Adrenal gland (tissue), 12 donors: Measurements from ENCODE around the gene DEDD. TPM values are rescaled to one million over a fixed set of nuclear protein-coding genes. Genes with fewer than 3 reads are reported as not detected.

Experiments
- DNase-seq, 7 donors: peaks; one replicate each; pipeline ENCODE4 v3.0.0-alpha.2; 2019 to 2020
- H3K27ac ChIP-seq, 5 donors: fragments of 200-600 bp; sonication (generic) in 4 of 5; 1 replicate in 3 of 5; 2 replicates in 2 of 5; pipeline versions ENCODE4 v1.5.1 to v1.8.0; 2016 to 2020; ENCODE audit warnings: mild to moderate bottlenecking in 1 of 5
- H3K27me3 ChIP-seq: fragments of 200-600 bp; 2 replicates; pipeline ENCODE4 v1.8.0; 2021
- H3K36me3 ChIP-seq, 2 donors: fragments of 200-600 bp; replicated peaks in 1 of 2; 1 replicate in 1 of 2; 2 replicates in 1 of 2; pipeline versions ENCODE4 v1.5.1 to v1.8.0; 2018 to 2022
- H3K4me1 ChIP-seq, 2 donors: fragments of 200-600 bp; replicated peaks in 1 of 2; 1 replicate in 1 of 2; 2 replicates in 1 of 2; pipeline versions ENCODE4 v1.5.1 to v1.8.0; 2018 to 2021
- H3K4me3 ChIP-seq, 4 donors: fragments of 200-600 bp; sonication (generic) in 3 of 4; one replicate each; pipeline ENCODE4 v1.5.1; 2016 to 2018
- H3K9me3 ChIP-seq, 3 donors: fragments of 200-600 bp; sonication (generic) in 1 of 3; replicated peaks in 1 of 3; 1 replicate in 2 of 3; 2 replicates in 1 of 3; pipeline versions ENCODE4 v1.5.1 to v1.8.0; 2016 to 2021
- POLR2A ChIP-seq, 2 donors: fragments of 450-650 bp; IDR thresholded peaks; one replicate each; pipeline ENCODE4 v1.6.1; 2017; ENCODE audit warnings: antibody characterized with exemption in 2 of 2, mild to moderate bottlenecking in 2 of 2, moderate library complexity in 1 of 2
- WGBS, 4 donors: extraction: QIAGEN DNeasy Blood & Tissue Kit in 2 of 4; methylation state at CpG; one replicate each; pipeline versions ENCODE4 v1.1.5 to v1.1.7; 2013 to 2017; 5-methylcytosine and 5-hydroxymethylcytosine counted together
- intact Hi-C, 2 donors: fragments of 100-400 bp; cut with DNase I; formaldehyde crosslinking; loops; one replicate each; pipeline versions ENCODE4 v1.14.1 to v1.15.0; 2022 to 2023
- polyA plus RNA-seq, 3 donors: library from polyadenylated mRNA; stranded (reverse); fragments of 200-250 nt in 2 of 3; fragments of 350-450 nt in 1 of 3; fragmentation: Illumina TruSeq in 1 of 3; extraction: RNeasy Lipid Tissue Mini Kit (QIAGEN cat#74804) in 1 of 3; gene quantifications; one replicate each; pipeline ENCODE4 v1.2.3, GENCODE V29; 2013 to 2014
- small RNA-seq, 2 donors: library from RNA; depleted of rRNA; stranded (forward); fragments of <200 nt; gene quantifications; one replicate each; pipeline ENCODE3, GENCODE V24; 2016
- total RNA-seq, 9 donors: library from RNA; depleted of rRNA in 4 of 9; stranded (reverse); fragments of >200 nt in 4 of 9; fragments of 120-200 nt in 1 of 9; fragmentation: NEBNext Ultra II Directional in 1 of 9; extraction: Animal tissue kit (Norgen Biotek cat#: 25700) in 1 of 9; gene quantifications; one replicate each; pipeline versions ENCODE4 v1.1.0 to v1.2.4, GENCODE V29; 2013 to 2023
- TF ChIP-seq, protein P1 (sequence below), 6 experiments: fragments of 450-650 bp in 4 of 6; fragments of 200-600 bp in 2 of 6; sonication (generic) in 1 of 6; IDR thresholded peaks; 1 replicate in 5 of 6; 2 replicates in 1 of 6; pipeline versions ENCODE4 v1.5.1 to v1.8.0; 2016 to 2021; ENCODE audit warnings: antibody characterized with exemption in 6 of 6, mild to moderate bottlenecking in 2 of 6, moderate library complexity in 1 of 6
- donor health status: healthy with polysubstance abuse.
- donor health status: Bipolar disorder and iron deficiency.
- donor health status: DM: yes; HTN: yes; CAD: no.
- donor health status: DM: no; HTN: no; CAD: no.
- donor health status: DM: no; HTN: no; CAD: no.
- donor health status: DM: yes; HTN: yes; CAD: no.

The DEDD gene
- total and polyA plus RNA-seq, 12 donors, result 22.0 to 38.2 (median 32.3) TPM

- H3K36me3 ChIP-seq, result no peaks in the 10 kb centered on the region
- H3K27ac ChIP-seq, result no peak overlapping the region
- intact Hi-C loops, result no loop called here
- no peaks in the 10 kb centered on the region for H3K4me1 ChIP-seq
- H3K9me3 ChIP-seq, result no peaks in the 10 kb centered on the region
- TF ChIP-seq, protein P1, sequence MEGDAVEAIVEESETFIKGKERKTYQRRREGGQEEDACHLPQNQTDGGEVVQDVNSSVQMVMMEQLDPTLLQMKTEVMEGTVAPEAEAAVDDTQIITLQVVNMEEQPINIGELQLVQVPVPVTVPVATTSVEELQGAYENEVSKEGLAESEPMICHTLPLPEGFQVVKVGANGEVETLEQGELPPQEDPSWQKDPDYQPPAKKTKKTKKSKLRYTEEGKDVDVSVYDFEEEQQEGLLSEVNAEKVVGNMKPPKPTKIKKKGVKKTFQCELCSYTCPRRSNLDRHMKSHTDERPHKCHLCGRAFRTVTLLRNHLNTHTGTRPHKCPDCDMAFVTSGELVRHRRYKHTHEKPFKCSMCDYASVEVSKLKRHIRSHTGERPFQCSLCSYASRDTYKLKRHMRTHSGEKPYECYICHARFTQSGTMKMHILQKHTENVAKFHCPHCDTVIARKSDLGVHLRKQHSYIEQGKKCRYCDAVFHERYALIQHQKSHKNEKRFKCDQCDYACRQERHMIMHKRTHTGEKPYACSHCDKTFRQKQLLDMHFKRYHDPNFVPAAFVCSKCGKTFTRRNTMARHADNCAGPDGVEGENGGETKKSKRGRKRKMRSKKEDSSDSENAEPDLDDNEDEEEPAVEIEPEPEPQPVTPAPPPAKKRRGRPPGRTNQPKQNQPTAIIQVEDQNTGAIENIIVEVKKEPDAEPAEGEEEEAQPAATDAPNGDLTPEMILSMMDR (IDR thresholded peaks at IDR 0.05), result no peak
- no peak for TF ChIP-seq POLR2A (IDR thresholded peaks at IDR 0.05)
- no peak overlapping the region for H3K4me3 ChIP-seq
- 33 to 80% (median 65%) methylated on average over 2 to 7 of the region's 7 CpGs for WGBS, 4 donors
- H3K27me3 ChIP-seq, result no peaks in the 10 kb centered on the region
- no peak for DNase-seq
Observed at GRCh38 chr1:161073474-161074121, 58.9 kb downstream of the DEDD start.

GRCh38 chr1:161072751-161073449 lies 59.6 kb downstream of the DEDD start:
- TF ChIP-seq POLR2A (IDR thresholded peaks at IDR 0.05), result no peak
- TF ChIP-seq, protein P1 (IDR thresholded peaks at IDR 0.05), result no peak
- Histone ChIP-seq H3K36me3 (no peaks in the 10 kb centered on the region), H3K4me3 (no peak overlapping the region), H3K27me3 (no peaks in the 10 kb centered on the region), H3K9me3 (no peaks in the 10 kb centered on the region), H3K4me1 (no peaks in the 10 kb centered on the region), H3K27ac (no peak overlapping the region)
- WGBS, 4 donors, result 86 to 94% (median 89%) methylated on average over 15 to 19 of the region's 19 CpGs
- DNase-seq, result no peak
- intact Hi-C loops, result no loop called here

DNA sequence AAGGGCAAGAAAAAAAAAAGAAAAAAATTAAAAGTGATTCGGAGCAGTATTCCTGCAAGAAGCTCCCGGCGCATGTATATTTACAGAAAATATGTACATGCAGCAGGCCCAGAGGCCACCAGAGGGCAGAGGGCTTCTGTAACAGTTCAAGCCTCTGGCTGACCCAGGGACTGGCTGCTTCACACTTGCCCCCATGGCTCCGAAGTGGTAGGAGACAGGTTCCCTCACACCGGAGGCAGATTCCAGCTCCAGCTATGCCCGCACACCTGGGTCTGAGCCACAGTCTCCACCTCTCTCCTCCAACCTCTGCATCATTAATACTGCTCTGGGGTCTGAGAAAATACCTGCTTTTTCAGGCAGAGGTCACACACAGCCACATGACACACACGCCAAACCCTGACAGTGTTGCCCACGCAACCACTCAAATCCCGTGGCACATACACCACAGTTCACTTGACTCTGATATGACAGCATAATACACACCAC lies 60.5 kb downstream of the DEDD start:
- H3K9me3 ChIP-seq, result no peaks in the 10 kb centered on the region
- no peak overlapping the region for H3K4me3 ChIP-seq
- H3K36me3 ChIP-seq, result no peaks in the 10 kb centered on the region
- TF ChIP-seq, protein P1 (IDR thresholded peaks at IDR 0.05), result peak; percentile 9 to 72 (median 52)
- no peak for TF ChIP-seq POLR2A (IDR thresholded peaks at IDR 0.05)
- no peak overlapping the region for H3K27ac ChIP-seq
- 66 to 83% (median 72%) methylated on average over 6 to 9 of the region's 9 CpGs for WGBS, 4 donors
- intact Hi-C loops, result no loop called here
- no peaks in the 10 kb centered on the region for H3K27me3 ChIP-seq
- DNase-seq, result peak in 5 of 7 donors; percentile 50 to 81 (median 65)
- no peaks in the 10 kb centered on the region for H3K4me1 ChIP-seq

Small RNA genes within 50 kb of the gene (small RNA-seq; reads per million reads assigned to genes)
- 0 reads per million in 2 donors for gene RF01225

Other genes with a start within 250 kb of the DEDD start
- gene ITLN1, start 247.5 kb downstream of the DEDD start, total RNA-seq, result 1 to 10 TPM in 1 of 9 donors, under 1 TPM in 2, not detected in 6; 0.41 to 2.9 (median 0.52) TPM
- 1 to 10 TPM in 2 of 3 donors, not detected in 1; 2.4 to 4.1 TPM for gene ITLN1, start 247.5 kb downstream of the DEDD start, polyA plus RNA-seq
- 1 to 10 TPM in 2 of 9 donors, not detected in 7; 1.1 to 3.1 TPM for gene ITLN2, start 177.9 kb downstream of the DEDD start, total RNA-seq
- gene ITLN2, start 177.9 kb downstream of the DEDD start, polyA plus RNA-seq, result under 1 TPM in 1 of 3 donors, not detected in 2; 0.32 TPM
- 10 to 100 TPM; 32.1 to 99.1 (median 60.6) TPM for gene F11R, start 111.5 kb downstream of the DEDD start, total RNA-seq
- 10 to 100 TPM; 19.3 to 83.0 (median 22.9) TPM for gene F11R, start 111.5 kb downstream of the DEDD start, polyA plus RNA-seq
- 100 to 1,000 TPM in 3 of 9 donors, 10 to 100 TPM in 6; 46.3 to 280 (median 86.7) TPM for gene TSTD1, start 93.7 kb downstream of the DEDD start, total RNA-seq
- gene TSTD1, start 93.7 kb downstream of the DEDD start, polyA plus RNA-seq, result 100 to 1,000 TPM in 2 of 3 donors, 10 to 100 TPM in 1; 57.8 to 153 (median 109) TPM
- 10 to 100 TPM; 41.3 to 82.9 (median 63.7) TPM for gene USF1, start 86.7 kb downstream of the DEDD start, total RNA-seq
- 100 to 1,000 TPM in 2 of 3 donors, 10 to 100 TPM in 1; 48.0 to 153 (median 144) TPM for gene USF1, start 86.7 kb downstream of the DEDD start, polyA plus RNA-seq
- 10 to 100 TPM in 5 of 9 donors, 1 to 10 TPM in 3, under 1 TPM in 1; 0.89 to 15.7 (median 10.1) TPM for gene ARHGAP30, start 62.8 kb downstream of the DEDD start, total RNA-seq
- 10 to 100 TPM in 1 of 3 donors, 1 to 10 TPM in 2; 3.7 to 17.5 (median 4.5) TPM for gene ARHGAP30, start 62.8 kb downstream of the DEDD start, polyA plus RNA-seq
- under 1 TPM in 1 of 9 donors, not detected in 8; 0.06 TPM for gene NECTIN4, start 43.1 kb downstream of the DEDD start, total RNA-seq
- under 1 TPM in 1 of 3 donors, not detected in 2; 0.10 TPM for gene NECTIN4, start 43.1 kb downstream of the DEDD start, polyA plus RNA-seq
- 10 to 100 TPM in 7 of 9 donors, 1 to 10 TPM in 2; 5.2 to 28.1 (median 19.4) TPM for gene KLHDC9, start 34.3 kb downstream of the DEDD start, total RNA-seq
- gene KLHDC9, start 34.3 kb downstream of the DEDD start, polyA plus RNA-seq, result 10 to 100 TPM in 2 of 3 donors, 1 to 10 TPM in 1; 5.5 to 25.4 (median 24.4) TPM
- 100 to 1,000 TPM in 1 of 9 donors, 10 to 100 TPM in 8; 33.6 to 103 (median 52.4) TPM for gene PFDN2, start 14.6 kb downstream of the DEDD start, total RNA-seq
- gene PFDN2, start 14.6 kb downstream of the DEDD start, polyA plus RNA-seq, result 100 to 1,000 TPM in 2 of 3 donors, 10 to 100 TPM in 1; 85.9 to 452 (median 363) TPM
- gene NIT1, start 14.6 kb downstream of the DEDD start, total RNA-seq, result 100 to 1,000 TPM in 6 of 9 donors, 10 to 100 TPM in 3; 77.1 to 122 (median 106) TPM
- 100 to 1,000 TPM in 1 of 3 donors, 10 to 100 TPM in 2; 72.2 to 147 (median 88.6) TPM for gene NIT1, start 14.6 kb downstream of the DEDD start, polyA plus RNA-seq
- gene UFC1, start 21.3 kb upstream of the DEDD start, total RNA-seq, result 100 to 1,000 TPM in 6 of 9 donors, 10 to 100 TPM in 3; 59.0 to 127 (median 106) TPM
- gene UFC1, start 21.3 kb upstream of the DEDD start, polyA plus RNA-seq, result 100 to 1,000 TPM; 121 to 166 (median 126) TPM
- gene USP21, start 26.8 kb upstream of the DEDD start, total RNA-seq, result 10 to 100 TPM; 12.0 to 44.0 (median 27.5) TPM
- 10 to 100 TPM; 19.3 to 44.9 (median 41.5) TPM for gene USP21, start 26.8 kb upstream of the DEDD start, polyA plus RNA-seq
- 10 to 100 TPM; 19.4 to 56.2 (median 36.1) TPM for gene PPOX, start 33.8 kb upstream of the DEDD start, total RNA-seq
- gene PPOX, start 33.8 kb upstream of the DEDD start, polyA plus RNA-seq, result 100 to 1,000 TPM in 2 of 3 donors, 10 to 100 TPM in 1; 13.2 to 268 (median 150) TPM
- 10 to 100 TPM; 25.8 to 38.8 (median 30.0) TPM for gene B4GALT3, start 44.8 kb upstream of the DEDD start, total RNA-seq
- gene B4GALT3, start 44.8 kb upstream of the DEDD start, polyA plus RNA-seq, result 10 to 100 TPM; 21.9 to 35.9 (median 26.6) TPM
- gene ADAMTS4, start 66.4 kb upstream of the DEDD start, total RNA-seq, result 10 to 100 TPM in 6 of 9 donors, 1 to 10 TPM in 2, under 1 TPM in 1; 0.67 to 29.2 (median 10.3) TPM
- gene ADAMTS4, start 66.4 kb upstream of the DEDD start, polyA plus RNA-seq, result 10 to 100 TPM in 1 of 3 donors, 1 to 10 TPM in 2; 1.7 to 16.1 (median 9.3) TPM
- gene NDUFS2, start 69.7 kb upstream of the DEDD start, total RNA-seq, result 100 to 1,000 TPM; 133 to 305 (median 191) TPM
- 100 to 1,000 TPM in 1 of 3 donors, 10 to 100 TPM in 2; 78.3 to 175 (median 99.2) TPM for gene NDUFS2, start 69.7 kb upstream of the DEDD start, polyA plus RNA-seq
- gene FCER1G, start 82.6 kb upstream of the DEDD start, total RNA-seq, result 100 to 1,000 TPM in 4 of 9 donors, 10 to 100 TPM in 4, 1 to 10 TPM in 1; 5.5 to 239 (median 79.4) TPM
- 100 to 1,000 TPM; 127 to 232 (median 180) TPM for gene FCER1G, start 82.6 kb upstream of the DEDD start, polyA plus RNA-seq
- gene APOA2, start 91.0 kb upstream of the DEDD start, total RNA-seq, result 1 to 10 TPM in 2 of 9 donors, under 1 TPM in 2, not detected in 5; 0.55 to 2.0 (median 1.0) TPM
- gene APOA2, start 91.0 kb upstream of the DEDD start, polyA plus RNA-seq, result 1 to 10 TPM in 1 of 3 donors, not detected in 2; 4.1 TPM
- gene TOMM40L, start 93.4 kb upstream of the DEDD start, total RNA-seq, result 10 to 100 TPM in 6 of 9 donors, 1 to 10 TPM in 3; 7.0 to 18.4 (median 12.1) TPM
- 10 to 100 TPM in 2 of 3 donors, 1 to 10 TPM in 1; 7.2 to 13.2 (median 10.1) TPM for gene TOMM40L, start 93.4 kb upstream of the DEDD start, polyA plus RNA-seq
- under 1 TPM in 1 of 9 donors, not detected in 8; 0.50 TPM for gene NR1I3, start 105.5 kb upstream of the DEDD start, total RNA-seq
- under 1 TPM in 1 of 3 donors, not detected in 2; 0.16 TPM for gene NR1I3, start 105.5 kb upstream of the DEDD start, polyA plus RNA-seq
- under 1 TPM in 4 of 9 donors, not detected in 5; 0.11 to 0.39 (median 0.33) TPM for gene PCP4L1, start 126.1 kb upstream of the DEDD start, total RNA-seq
- gene PCP4L1, start 126.1 kb upstream of the DEDD start, polyA plus RNA-seq, result under 1 TPM in 2 of 3 donors, not detected in 1; 0.13 to 0.27 TPM
- 10 to 100 TPM in 1 of 9 donors, 1 to 10 TPM in 6, under 1 TPM in 2; 0.66 to 10.3 (median 3.1) TPM for gene MPZ, start 177.3 kb upstream of the DEDD start, total RNA-seq
- gene MPZ, start 177.3 kb upstream of the DEDD start, polyA plus RNA-seq, result 1 to 10 TPM; 4.1 to 9.5 (median 7.9) TPM
- gene SDHC, start 181.7 kb upstream of the DEDD start, total RNA-seq, result 100 to 1,000 TPM in 7 of 9 donors, 10 to 100 TPM in 2; 45.0 to 434 (median 293) TPM
- 100 to 1,000 TPM in 1 of 3 donors, 10 to 100 TPM in 2; 57.8 to 404 (median 63.6) TPM for gene SDHC, start 181.7 kb upstream of the DEDD start, polyA plus RNA-seq
- gene CFAP126, start 235.2 kb upstream of the DEDD start, total RNA-seq, result under 1 TPM in 1 of 9 donors, not detected in 8; 0.28 TPM
- under 1 TPM in 1 of 3 donors, not detected in 2; 0.29 TPM for gene CFAP126, start 235.2 kb upstream of the DEDD start, polyA plus RNA-seq